HUDEP-2 (cell line): ENCODE data around the gene CEBPZ.

Experiments used
- DNase-seq, 76 experiments: peaks; one replicate each; lab custom pipeline; 2025; ENCODE audit not compliant: unreplicated experiment in 76 of 76; lab: John Stamatoyannopoulos, UW

Gene CEBPZ, protein sequence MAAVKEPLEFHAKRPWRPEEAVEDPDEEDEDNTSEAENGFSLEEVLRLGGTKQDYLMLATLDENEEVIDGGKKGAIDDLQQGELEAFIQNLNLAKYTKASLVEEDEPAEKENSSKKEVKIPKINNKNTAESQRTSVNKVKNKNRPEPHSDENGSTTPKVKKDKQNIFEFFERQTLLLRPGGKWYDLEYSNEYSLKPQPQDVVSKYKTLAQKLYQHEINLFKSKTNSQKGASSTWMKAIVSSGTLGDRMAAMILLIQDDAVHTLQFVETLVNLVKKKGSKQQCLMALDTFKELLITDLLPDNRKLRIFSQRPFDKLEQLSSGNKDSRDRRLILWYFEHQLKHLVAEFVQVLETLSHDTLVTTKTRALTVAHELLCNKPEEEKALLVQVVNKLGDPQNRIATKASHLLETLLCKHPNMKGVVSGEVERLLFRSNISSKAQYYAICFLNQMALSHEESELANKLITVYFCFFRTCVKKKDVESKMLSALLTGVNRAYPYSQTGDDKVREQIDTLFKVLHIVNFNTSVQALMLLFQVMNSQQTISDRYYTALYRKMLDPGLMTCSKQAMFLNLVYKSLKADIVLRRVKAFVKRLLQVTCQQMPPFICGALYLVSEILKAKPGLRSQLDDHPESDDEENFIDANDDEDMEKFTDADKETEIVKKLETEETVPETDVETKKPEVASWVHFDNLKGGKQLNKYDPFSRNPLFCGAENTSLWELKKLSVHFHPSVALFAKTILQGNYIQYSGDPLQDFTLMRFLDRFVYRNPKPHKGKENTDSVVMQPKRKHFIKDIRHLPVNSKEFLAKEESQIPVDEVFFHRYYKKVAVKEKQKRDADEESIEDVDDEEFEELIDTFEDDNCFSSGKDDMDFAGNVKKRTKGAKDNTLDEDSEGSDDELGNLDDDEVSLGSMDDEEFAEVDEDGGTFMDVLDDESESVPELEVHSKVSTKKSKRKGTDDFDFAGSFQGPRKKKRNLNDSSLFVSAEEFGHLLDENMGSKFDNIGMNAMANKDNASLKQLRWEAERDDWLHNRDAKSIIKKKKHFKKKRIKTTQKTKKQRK

DNA sequence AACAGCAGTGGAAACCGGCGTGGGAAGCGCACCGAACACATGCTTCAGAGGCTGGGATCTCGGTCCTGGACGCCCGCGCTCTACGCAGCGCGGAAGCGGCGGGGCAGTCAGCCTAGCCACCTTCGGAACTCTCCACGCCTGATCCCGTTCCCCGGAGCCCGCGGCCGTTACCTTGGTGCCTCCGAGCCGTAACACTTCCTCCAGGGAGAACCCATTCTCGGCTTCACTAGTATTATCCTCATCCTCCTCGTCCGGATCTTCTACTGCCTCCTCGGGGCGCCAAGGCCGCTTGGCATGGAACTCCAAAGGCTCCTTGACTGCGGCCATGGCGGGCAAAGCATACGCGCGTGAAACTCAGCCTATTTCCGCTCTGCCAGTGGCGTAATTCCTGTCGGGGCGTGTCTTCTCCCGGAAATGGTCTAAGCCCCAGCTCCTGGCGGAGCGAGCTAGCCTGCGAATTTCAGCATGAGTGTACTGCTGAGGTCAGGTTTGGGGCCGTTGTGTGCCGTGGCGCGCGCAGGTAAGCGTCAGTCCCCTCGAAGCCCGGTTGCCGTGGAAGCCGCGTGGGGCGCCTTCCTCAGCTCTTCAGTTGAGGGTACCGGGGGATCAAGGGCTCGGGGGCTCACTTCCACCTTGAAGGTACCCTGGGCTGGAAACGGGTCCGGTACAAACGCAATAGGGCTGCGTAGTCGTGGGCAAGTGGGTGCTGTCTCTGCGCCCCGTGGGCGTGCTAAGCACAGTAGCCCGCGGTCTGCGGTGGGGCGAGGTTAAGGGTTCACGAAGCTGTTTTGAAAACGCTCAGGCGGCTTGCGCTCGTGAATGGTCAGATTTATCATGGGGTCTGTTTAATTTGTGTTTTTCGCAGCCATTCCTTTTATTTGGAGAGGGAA is at the start of gene CEBPZ, which contains the start of gene NDUFAF7:
CEBPZ (minus strand) TSS at position 356 of the 890 bp plus-strand sequence; CDS start at position 327, 29 bp downstream.
NDUFAF7 (plus strand) TSS at position 418 of the 890 bp plus-strand sequence; CDS start at position 466, 48 bp downstream.
- DNase-seq: peak in 75 of 76 experiments; percentile 10 to 88 (median 74)

DNA sequence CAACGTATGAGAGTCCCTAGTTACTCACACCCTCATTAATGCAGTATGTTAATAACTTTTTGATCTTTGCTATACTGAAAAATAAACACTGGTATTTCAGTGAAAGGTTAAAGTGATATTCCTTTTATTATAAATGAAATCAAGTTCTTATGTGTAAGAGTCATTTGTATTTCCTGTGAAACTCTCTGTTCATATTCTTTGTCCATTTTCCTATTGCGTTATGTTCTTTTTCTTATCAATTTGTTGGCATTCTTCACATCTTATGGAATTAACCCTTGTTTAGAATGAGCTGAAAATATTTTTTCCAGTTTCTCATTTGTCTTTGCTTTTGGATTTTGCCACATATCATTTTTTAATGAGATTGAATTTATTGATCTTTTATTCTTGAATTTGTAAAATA is 44.9 kb upstream of the CEBPZ start:
- no peak for DNase-seq

DNA sequence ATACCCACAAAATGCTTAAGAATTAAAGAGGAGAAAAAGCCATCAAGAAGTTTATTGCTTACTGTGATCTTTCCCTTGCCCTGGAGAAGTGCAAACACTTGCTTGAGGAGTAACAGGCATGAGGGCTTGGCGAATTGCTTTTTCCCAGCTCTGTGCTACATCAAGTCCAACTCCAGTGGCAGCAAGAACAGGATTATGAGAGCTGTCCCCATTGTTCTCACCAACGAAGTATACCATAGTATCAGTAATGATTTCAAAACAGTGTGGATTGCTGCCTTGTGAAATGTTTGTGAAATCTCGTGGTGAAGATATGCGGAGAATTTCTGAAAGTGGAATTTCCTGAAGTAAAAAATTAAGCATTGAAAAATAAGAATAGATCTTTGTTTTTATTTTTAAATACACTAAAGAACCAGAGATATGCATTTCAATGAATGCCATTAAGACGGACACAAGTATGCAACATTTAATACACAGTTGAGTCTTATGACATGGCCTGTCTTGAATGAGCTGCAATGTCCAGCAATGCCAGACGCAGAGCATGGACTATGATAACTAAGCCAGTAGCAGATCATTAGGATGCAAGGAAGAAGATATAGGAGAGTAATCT is 43.1 kb upstream of the CEBPZ start:
- DNase-seq: no peak

DNA sequence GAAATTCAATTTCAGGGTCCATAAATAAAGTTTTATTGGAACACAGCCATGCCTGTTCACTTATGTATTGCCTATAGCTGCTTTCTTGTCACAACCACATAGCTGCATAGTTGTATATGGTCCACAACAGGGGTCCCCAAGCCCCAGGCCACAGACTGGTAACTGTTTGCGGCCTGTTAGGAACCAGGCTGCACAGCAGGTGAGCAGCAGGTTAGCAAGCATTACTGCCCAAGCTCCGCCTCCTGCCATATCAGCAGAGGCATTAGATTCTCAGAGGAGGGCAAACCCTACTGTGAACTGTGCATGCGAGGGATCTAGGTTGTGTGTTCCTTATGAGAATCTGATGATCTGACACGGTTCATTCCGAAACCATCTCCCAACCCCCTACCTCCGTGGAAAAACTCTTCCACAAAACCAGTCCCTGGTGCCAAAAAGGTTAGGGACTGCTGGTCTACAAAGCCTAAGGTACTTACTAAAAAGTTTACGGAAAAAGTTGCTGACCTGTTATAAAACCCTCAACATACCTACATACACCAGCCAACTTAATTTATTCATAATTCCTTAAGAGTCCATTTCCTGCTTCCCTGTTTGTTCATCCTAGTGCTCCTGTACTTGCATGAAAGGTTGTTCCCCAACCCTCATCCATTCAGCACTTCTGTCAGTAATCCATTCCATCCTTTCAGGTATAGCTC is 40.1 kb upstream of the CEBPZ start:
- DNase-seq: no peak

DNA sequence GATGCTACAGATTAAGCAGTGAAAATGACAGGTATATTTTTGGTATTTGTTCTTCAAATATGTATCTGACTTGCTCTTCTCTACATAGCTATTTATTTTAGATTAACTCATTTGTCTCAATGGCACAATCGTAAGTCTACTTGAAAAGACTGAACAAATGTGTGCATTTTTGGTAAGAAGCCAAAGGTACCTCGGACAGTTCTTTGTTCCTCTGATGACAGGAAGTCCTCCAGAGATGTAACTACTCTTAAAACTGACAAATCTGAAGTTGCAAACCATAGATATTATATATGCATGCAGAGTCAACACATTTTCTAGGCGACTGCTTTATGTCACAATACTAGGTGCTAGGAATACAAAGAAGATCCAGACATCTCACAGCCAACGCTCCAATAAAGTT is 36.7 kb upstream of the CEBPZ start:
- no peak for DNase-seq

DNA sequence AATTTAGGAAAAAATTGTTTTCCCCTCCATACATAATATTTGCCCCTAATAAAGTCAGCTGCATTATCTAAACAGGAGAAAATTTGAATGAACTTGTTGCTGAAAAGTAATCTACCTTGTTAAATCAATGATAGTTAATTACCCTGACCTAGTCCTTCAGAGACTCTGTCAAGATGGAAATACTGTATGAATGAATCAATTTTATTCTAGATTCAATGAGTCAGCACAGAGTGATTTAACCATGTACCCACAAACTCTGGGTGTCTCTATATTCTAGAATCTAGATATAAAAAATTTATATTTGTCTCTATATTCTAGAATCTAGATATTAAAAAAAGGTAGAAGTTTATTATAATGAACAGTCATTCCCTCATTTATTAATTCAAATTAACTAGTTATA is 36.3 kb upstream of the CEBPZ start:
- no peak for DNase-seq

DNA sequence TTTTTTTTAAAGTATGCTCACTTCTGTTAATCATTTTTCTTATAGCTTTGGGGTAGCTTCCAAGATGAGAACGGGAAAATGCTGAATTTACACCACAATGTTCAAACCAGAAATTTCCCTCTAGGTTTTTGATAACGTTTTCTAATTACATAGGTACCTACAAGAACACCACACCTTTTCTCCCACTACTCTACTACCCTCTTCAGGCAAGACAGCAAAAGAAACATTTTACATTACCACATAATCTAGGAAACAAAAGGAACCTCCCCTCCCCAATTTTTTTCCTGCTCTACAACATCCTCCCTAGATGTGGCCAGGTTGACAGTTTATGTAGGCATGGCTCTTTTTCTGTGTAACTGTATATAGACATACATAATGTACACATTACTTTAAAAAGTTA is 32.4 kb upstream of the CEBPZ start:
- no peak for DNase-seq

DNA sequence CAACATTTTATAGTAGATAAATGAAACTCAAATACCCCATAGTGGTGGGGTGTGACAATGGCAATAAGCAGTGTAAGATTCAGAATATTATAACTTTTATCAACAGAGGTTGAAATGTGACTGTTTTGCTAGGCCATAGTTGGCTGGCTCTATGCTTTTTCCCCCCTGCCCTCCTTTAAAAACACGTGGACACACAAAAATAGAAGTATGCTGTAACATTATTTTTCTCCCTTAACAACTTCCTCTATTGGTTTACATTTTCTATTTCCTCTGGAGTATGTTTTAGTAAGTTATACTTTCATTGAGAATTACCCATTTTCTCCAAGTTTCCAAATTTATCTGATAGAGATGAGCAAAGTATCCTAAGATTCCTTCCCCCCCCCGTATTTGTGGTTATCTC is 31.1 kb upstream of the CEBPZ start:
- no peak for DNase-seq

DNA sequence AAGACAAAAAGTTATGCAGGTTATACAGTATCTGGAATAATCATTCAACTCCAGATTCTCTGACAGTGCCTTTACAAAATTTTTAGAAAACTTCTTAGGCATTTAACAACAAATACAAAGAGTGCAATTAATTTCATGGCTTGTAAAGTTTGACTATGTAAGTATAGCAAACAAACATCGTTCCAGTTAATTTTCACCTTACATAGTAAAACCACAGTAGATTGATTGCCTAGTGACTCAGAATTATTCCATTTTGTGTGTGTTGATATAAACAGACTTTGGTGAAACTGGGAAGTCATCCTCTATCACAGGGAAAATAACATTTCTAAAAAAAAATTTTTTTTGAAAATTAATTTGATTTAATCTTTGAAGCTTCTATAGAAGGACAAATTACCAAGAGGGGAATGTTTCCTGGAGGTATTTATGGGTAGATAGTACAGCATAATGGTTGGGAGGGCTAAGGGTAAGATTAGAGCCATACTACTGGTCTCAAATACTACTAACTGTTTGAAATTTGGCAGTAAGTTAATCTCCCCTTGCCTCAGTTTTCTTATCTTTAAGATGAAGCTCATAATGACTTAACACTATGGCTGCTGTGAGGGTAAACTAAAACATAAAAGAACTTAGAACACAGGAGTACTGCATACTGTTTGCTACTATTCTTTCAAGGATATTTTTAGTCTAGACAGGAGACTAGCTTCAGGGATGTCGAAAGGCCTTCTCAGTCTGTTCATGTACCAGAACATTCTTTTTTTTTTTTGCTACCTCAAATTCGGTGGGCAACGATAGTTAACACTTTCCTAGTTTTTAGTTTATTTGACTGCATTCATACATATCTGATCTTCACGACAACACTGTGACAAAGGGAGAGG is 19.7 kb upstream of the CEBPZ start:
- peak in 2 of 76 experiments; percentile 7 to 10 for DNase-seq

DNA sequence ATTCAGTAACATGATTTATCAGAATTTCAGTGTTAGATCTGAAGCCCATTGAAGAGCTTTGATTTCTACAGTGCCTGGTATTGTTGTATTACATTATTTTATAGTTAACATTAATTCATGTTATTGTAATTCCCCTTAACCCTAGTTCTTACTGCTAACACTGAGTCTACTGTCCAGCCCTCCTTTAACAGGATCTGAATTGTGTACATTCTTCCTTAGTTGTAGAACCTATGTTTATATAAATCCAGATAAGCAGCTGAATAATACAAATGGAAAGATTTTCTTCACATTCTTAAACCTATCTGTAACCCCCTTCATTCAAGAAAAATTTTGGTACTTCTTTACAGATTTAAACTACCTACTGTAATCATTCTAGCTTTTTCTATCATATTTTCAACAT is 14.8 kb upstream of the CEBPZ start:
- no peak for DNase-seq

DNA sequence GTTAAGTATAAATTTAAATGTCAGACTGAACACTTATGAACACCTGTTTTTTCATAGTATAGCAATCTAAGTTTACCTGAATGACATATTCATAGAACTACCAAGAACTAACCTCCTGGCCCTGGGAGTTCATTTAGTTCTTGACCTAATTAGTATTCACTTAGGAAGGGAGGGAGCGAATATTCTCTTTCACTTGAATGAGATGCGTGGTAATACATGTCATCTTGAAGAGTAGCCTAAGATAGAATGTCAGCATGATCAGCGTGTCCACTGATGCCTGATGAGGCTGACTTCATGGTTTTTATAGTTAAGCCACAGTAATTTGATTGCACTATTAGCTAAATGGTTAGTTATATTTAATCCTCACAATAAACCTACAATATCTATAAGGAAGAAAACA is 13.4 kb upstream of the CEBPZ start:
- no peak for DNase-seq

DNA sequence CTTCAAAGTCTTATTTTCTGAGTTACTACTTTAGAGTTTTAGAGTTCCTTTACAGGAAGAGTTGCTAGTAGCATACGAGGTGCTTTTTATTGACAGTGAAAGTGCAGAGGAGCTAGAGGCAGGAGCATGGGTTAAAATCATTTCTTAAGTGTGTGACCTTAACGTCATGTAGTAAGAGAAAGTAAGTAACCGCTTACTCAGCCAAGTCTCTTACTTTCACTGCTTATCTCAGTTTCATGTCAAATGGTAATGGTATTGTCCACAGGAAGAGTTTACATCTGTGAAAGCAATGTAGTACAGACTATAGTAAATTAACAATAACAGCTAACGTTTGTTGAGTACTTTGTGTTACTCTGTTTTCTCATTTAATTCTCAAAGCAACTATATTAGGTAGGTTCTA is 12.6 kb upstream of the CEBPZ start:
- no peak for DNase-seq

DNA sequence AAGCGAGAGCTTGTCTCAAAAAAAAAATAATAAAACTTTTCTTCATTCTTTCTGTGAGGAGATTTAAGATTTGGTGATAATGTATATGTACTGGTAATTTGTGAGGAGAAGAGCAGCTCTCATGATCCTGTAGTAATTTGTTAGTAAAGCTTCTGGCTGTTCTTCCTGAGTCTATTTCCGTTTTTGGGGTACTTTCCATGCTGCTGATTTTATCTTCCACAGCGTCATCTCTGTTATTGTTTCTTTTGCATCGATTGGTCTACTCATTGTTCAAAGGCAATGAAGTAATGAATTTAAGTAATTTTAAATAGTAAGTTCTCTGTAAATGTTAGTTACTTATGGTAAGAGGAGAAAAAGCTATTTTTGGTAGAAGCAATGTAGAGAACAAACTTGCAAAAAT is 12.0 kb upstream of the CEBPZ start:
- no peak for DNase-seq

DNA sequence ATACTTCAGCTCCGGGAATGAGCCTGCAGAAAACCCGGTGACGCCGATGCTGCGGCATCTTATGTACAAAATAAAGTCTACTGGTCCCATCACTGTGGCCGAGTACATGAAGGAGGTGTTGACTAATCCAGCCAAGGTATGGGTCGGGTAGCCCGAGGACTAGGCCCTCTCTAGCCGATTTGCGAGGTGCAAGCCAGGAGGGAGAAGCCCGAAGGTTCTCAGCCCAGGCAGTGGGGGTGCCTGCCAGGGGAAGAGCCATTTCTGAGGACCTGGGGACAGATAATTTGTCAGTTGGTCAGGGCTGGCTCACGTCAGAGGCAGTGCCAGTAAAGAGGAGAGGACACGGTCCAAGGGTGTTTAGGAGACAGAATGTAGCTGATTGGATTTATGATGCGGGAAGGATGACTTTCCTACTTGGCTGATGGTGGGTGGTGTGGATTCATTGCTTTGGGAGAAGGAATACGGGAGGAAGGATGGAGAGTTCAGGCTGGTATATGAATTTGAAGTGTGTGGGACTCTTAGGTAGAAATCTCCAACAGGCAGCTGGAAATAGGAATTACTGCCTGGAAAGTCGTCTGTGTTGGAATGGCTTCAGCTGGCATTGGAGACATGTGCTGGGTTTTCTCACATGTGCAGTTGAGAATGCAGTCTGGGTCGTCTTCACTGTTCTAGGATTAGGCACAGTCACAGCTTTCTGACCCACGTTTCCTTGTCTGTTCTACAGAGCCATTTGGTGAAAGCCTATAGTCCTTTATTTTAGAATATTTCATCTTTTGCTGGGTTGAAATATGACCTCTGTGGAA is 936 bp upstream of the CEBPZ start:
- peak in 10 of 76 experiments; percentile 0 to 46 (median 12) for DNase-seq

DNA sequence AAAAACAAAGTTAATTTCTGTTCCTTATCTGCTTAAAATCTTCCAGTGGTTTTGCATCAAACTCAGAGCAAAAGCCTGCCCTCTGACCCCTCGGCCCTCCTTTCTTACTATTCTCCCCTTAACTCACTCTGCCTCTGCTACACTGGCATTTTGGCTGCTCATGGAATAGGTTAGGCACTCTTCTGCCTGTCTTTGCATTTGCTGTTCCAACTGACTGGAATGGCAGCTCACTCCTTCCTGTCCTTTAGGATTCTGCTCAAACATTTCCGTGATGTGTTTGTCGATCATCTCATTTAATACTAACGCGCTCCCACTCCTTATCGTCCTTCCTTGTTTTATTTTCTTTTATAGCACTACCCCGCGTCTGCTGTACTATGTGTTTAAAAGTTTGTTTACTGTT is 815 bp downstream of the CEBPZ start:
- peak in 2 of 76 experiments; percentile 1 to 13 for DNase-seq

DNA sequence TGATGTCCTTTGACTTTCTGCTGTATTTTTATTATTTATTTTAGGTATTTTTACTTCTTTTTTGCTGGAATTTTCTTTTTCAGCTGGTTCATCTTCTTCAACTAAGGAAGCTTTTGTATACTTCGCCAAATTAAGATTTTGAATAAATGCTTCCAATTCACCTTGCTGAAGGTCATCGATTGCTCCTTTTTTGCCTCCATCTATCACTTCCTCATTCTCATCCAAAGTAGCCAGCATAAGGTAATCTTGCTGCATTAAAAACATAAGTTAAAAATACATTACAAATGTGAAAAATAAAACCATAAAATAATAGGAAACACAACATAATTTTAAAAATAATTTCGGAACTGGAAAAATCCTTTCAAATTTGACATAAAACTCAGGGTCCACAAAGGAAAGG is 2.6 kb downstream of the CEBPZ start:
- no peak for DNase-seq

DNA sequence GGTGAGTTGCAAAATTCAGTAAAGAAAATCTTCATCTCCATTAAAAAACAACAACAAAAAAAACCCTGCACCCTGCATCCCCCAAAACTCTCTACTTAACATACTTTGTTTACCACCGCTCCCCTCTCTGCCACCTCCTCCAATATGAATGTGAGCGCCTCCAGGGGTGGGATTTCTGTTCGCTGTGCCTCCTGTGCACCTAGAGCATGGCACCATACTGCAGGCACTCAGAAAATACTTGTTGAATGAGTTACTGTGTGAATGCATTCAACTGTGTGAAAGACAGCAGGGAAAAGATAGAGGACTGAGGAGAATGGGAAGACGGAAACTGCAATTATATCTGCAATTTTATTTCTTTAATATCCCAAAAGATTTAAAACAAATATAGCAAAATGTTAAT is 4.5 kb downstream of the CEBPZ start:
- no peak for DNase-seq
